Brain microvascular endothelial cell (primary cell): ENCODE measurements around the gene MLF1.
A peak's percentile ranks its signal among the peaks of the same experiment; 100 is the strongest.

ENCODE experiments used
- DNase-seq: peaks from one replicate; pipeline ENCODE4 v3.0.0-alpha.2; 2020
- H3K27ac ChIP-seq: fragments of 250-450 bp; sonication (Bioruptor Pico); 2 replicates; pipeline ENCODE4 v1.5.1; 2020; ENCODE audit warnings: mild to moderate bottlenecking, moderate library complexity
- H3K27me3 ChIP-seq: fragments of 250-450 bp; sonication (Bioruptor Pico); replicated peaks from 2 replicates; pipeline ENCODE4 v1.5.1; 2020; ENCODE audit warnings: mild to moderate bottlenecking
- H3K36me3 ChIP-seq: fragments of 250-450 bp; sonication (Bioruptor Pico); replicated peaks from 2 replicates; pipeline ENCODE4 v1.5.1; 2020; ENCODE audit warnings: mild to moderate bottlenecking
- H3K4me3 ChIP-seq: 2 replicates; pipeline ENCODE4 v1.5.1; 2011; ENCODE audit warnings: low read depth, mild to moderate bottlenecking, control low read depth, low read length, moderate library complexity
- CTCF ChIP-seq: IDR thresholded peaks from 2 replicates; pipeline ENCODE4 v1.5.1; 2011; ENCODE audit warnings: low read depth, mild to moderate bottlenecking, moderate library complexity, low read length, control low read depth, inconsistent platforms; ENCODE audit errors: missing control alignments
- in situ Hi-C: cut with HindIII; loops from 2 replicates; pipeline ENCODE4 v1.10.0; 2017; ENCODE audit warnings: low sequenced_read_pairs, low pct_ligation_motif_present

The MLF1 gene

GRCh38 chr3:158570999-158571702 is at the start of gene MLF1:
Gene MLF1, plus strand, starts transcription at chr3:158571194. Its CDS starts 107 bp downstream, at chr3:158571301.
- TF ChIP-seq CTCF: no peak
- Histone ChIP-seq H3K27ac (peak within 1 kb of the TSS; percentile 81), H3K27me3 (no peaks in the 10 kb centered on the region), H3K36me3 (no peaks in the 10 kb centered on the region), H3K4me3 (peak within 1 kb of the TSS; percentile 70)
- peak; percentile 97 for DNase-seq
- in situ Hi-C loops: no loop called here

GRCh38 chr3:158522221-158523136 is 48.5 kb upstream of the MLF1 start:
- no peak for TF ChIP-seq CTCF
- no peaks in the 10 kb centered on the region for H3K27me3 ChIP-seq
- no peak overlapping the region for H3K4me3 ChIP-seq
- no peaks in the 10 kb centered on the region for H3K36me3 ChIP-seq
- H3K27ac ChIP-seq: no peak overlapping the region
- in situ Hi-C loops: no loop called here
- DNase-seq: no peak

- no peaks in the 10 kb centered on the region for H3K27me3 ChIP-seq
- DNase-seq: no peak
- H3K4me3 ChIP-seq: no peak overlapping the region
- H3K36me3 ChIP-seq: no peaks in the 10 kb centered on the region
- in situ Hi-C loops: no loop called here
- TF ChIP-seq CTCF: no peak
- no peak overlapping the region for H3K27ac ChIP-seq
Measured at GRCh38 chr3:158528076-158528674, 42.8 kb upstream of the MLF1 start.

- in situ Hi-C loops: no loop called here
- Histone ChIP-seq H3K27me3 (no peaks in the 10 kb centered on the region), H3K4me3 (no peak overlapping the region), H3K36me3 (no peaks in the 10 kb centered on the region), H3K27ac (no peak overlapping the region)
- TF ChIP-seq CTCF: no peak
- DNase-seq: no peak
Measured at GRCh38 chr3:158531334-158531733, 39.7 kb upstream of the MLF1 start.

GRCh38 chr3:158532099-158532734 is 38.8 kb upstream of the MLF1 start:
- peak; percentile 40 for DNase-seq
- peak; percentile 58 for TF ChIP-seq CTCF
- in situ Hi-C loops: no loop called here
- H3K4me3 ChIP-seq: no peak overlapping the region
- no peaks in the 10 kb centered on the region for H3K36me3 ChIP-seq
- H3K27ac ChIP-seq: no peak overlapping the region
- no peaks in the 10 kb centered on the region for H3K27me3 ChIP-seq
